Transverse colon (tissue), 4 donors: Measurements from ENCODE around the gene CCDC102B. TPM values are rescaled to one million over a fixed set of nuclear protein-coding genes. Genes with fewer than 3 reads are reported as not detected.

Experiments used
- DNase-seq: peaks from one replicate; pipeline ENCODE4 v3.0.0-alpha.2; 2019
- H3K27ac ChIP-seq, 4 donors: fragments of 200-600 bp; sonication (generic); 2 replicates each; pipeline ENCODE4 v1.5.1; 2016 to 2018; ENCODE audit warnings: inconsistent platforms in 4 of 4
- H3K27me3 ChIP-seq: fragments of 200-600 bp; sonication (generic); 2 replicates; pipeline ENCODE4 v1.5.1; 2017; ENCODE audit warnings: inconsistent platforms
- H3K36me3 ChIP-seq, 4 donors: fragments of 200-600 bp; sonication (generic); 2 replicates each; pipeline ENCODE4 v1.5.1; 2017 to 2019; ENCODE audit warnings: inconsistent platforms in 4 of 4
- H3K4me1 ChIP-seq, 4 donors: fragments of 200-600 bp; sonication (generic); 2 replicates each; pipeline ENCODE4 v1.5.1; 2017 to 2020; ENCODE audit warnings: inconsistent platforms in 4 of 4
- H3K4me3 ChIP-seq, 4 donors: fragments of 200-600 bp; sonication (generic); 1 replicate in 1 of 4; 2 replicates in 3 of 4; pipeline versions ENCODE4 v1.5.1 to v1.6.1; 2017 to 2019; ENCODE audit warnings: inconsistent platforms in 4 of 4
- H3K9me3 ChIP-seq, 2 donors: fragments of 200-600 bp; sonication (generic); 2 replicates each; pipeline ENCODE4 v1.5.1; 2017 to 2019; ENCODE audit warnings: inconsistent platforms in 2 of 2
- EP300 ChIP-seq: sonication (generic); formaldehyde crosslinking; IDR thresholded peaks from one replicate; pipeline ENCODE4 v1.6.1; 2017; ENCODE audit warnings: antibody characterized with exemption, low read depth
- POLR2A ChIP-seq: fragments of 450-650 bp; IDR thresholded peaks from one replicate; pipeline ENCODE4 v1.6.1; 2016; ENCODE audit warnings: antibody characterized with exemption, mild to moderate bottlenecking, moderate library complexity
- POLR2AphosphoS5 ChIP-seq, 3 donors: sonication (generic); formaldehyde crosslinking; IDR thresholded peaks; one replicate each; pipeline ENCODE4 v1.6.1; 2016; ENCODE audit warnings: antibody characterized with exemption in 3 of 3
- WGBS, 2 donors: methylation state at CpG; one replicate each; pipeline ENCODE4 v1.1.5; 2018; ENCODE audit warnings: low coverage in 1 of 2; 5-methylcytosine and 5-hydroxymethylcytosine counted together
- in situ Hi-C, 4 donors: fragments of 200-750 bp; cut with MboI; loops; one replicate each; pipeline versions ENCODE4 v1.15.0 to v1.15.1; 2017; ENCODE audit warnings: low sequenced_read_pairs in 3 of 4, low pct_ligation_motif_present in 1 of 4, low pct_unique_long_range_greater_than_20kb in 1 of 4
- intact Hi-C: fragments of 100-400 bp; cut with DNase I; formaldehyde crosslinking; loops from one replicate; pipeline ENCODE4 v1.15.1; 2023; ENCODE audit warnings: low total_unique reads
- total RNA-seq, 4 donors: library from RNA; depleted of rRNA; stranded (reverse); fragments of >200 nt; gene quantifications; one replicate each; pipeline ENCODE4 v1.1.0, GENCODE V29; 2016
- TF ChIP-seq, protein P1 (sequence below), 5 experiments: fragments of 200-600 bp in 3 of 5; fragments of 450-650 bp in 2 of 5; sonication (generic) in 3 of 5; IDR thresholded peaks; 1 replicate in 2 of 5; 2 replicates in 3 of 5; pipeline ENCODE4 v1.5.1; 2016 to 2017; ENCODE audit warnings: antibody characterized with exemption in 5 of 5, inconsistent platforms in 3 of 5, mild to moderate bottlenecking in 2 of 5, moderate library complexity in 1 of 5

CCDC102B gene
- total RNA-seq, 4 donors from 2014 or later = 1.5 to 6.0 (median 4.6) TPM

DNA sequence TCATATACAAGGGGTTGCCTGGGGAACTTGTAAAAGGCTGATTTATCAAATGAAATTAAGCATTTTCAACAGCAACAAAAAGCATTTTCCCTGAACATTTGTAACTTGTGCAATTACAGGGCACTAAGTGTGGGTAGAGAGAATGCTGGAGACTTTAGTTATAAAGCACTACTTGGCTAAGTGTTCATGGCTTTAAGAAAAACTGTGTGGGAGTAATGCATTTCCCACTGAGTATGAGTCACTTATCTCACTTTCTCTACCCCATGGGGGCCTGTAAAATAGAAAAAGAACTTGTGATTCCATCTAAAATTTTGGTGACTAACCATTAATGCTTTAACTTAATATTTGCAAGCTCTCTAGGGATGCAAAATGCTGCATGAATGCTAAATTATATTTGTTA lies 193.4 kb downstream of the CCDC102B start:
- TF ChIP-seq EP300 = no peak
- TF ChIP-seq POLR2AphosphoS5 (IDR thresholded peaks at IDR 0.05) = no peak
- TF ChIP-seq, protein P1, sequence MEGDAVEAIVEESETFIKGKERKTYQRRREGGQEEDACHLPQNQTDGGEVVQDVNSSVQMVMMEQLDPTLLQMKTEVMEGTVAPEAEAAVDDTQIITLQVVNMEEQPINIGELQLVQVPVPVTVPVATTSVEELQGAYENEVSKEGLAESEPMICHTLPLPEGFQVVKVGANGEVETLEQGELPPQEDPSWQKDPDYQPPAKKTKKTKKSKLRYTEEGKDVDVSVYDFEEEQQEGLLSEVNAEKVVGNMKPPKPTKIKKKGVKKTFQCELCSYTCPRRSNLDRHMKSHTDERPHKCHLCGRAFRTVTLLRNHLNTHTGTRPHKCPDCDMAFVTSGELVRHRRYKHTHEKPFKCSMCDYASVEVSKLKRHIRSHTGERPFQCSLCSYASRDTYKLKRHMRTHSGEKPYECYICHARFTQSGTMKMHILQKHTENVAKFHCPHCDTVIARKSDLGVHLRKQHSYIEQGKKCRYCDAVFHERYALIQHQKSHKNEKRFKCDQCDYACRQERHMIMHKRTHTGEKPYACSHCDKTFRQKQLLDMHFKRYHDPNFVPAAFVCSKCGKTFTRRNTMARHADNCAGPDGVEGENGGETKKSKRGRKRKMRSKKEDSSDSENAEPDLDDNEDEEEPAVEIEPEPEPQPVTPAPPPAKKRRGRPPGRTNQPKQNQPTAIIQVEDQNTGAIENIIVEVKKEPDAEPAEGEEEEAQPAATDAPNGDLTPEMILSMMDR (IDR thresholded peaks at IDR 0.05) = no peak
- no peak for TF ChIP-seq POLR2A
- in situ Hi-C loops (no loop called here), intact Hi-C loops (no loop called here)
- Histone ChIP-seq H3K4me3 (no peak overlapping the region), H3K36me3 (no peaks in the 10 kb centered on the region), H3K27ac (no peak overlapping the region), H3K27me3 (no peaks in the 10 kb centered on the region), H3K4me1 (no peaks in the 10 kb centered on the region), H3K9me3 (no peaks in the 10 kb centered on the region)
- no peak for DNase-seq

- Histone ChIP-seq H3K9me3 (no peaks in the 10 kb centered on the region), H3K36me3 (no peaks in the 10 kb centered on the region), H3K27me3 (no peaks in the 10 kb centered on the region), H3K27ac (no peak overlapping the region), H3K4me3 (no peak overlapping the region), H3K4me1 (no peaks in the 10 kb centered on the region)
- WGBS, 2 donors = 78 to 80% methylated on average over 1 to 12 of the region's 12 CpGs
- TF ChIP-seq POLR2A = no peak
- no peak for TF ChIP-seq POLR2AphosphoS5 (IDR thresholded peaks at IDR 0.05)
- TF ChIP-seq EP300 = no peak
- TF ChIP-seq, protein P1 (IDR thresholded peaks at IDR 0.05) = no peak
- intact Hi-C loops (no loop called here), in situ Hi-C loops (no loop called here)
- DNase-seq = no peak
Measured at GRCh38 chr18:68992719-68993482, 195.0 kb downstream of the CCDC102B start.

DNA sequence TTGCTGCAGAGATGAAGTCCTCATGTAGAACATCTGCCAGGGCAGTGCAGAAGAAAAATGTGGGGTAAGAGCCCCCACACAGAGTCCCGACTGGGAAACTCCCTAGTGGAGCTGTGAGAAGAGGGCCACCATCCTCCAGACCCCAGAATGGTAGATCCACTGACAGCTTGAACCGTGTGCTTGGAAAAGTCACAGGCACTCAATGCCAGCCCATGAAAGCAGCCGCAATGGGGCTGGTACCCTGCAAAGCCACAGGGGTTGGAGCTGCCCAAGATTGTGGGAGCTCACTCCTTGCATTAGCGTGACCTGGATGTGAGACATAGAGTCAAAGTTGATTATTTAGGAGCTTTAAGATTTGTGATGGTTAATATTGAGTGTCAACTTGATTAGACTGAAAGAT lies 197.8 kb downstream of the CCDC102B start:
- DNase-seq = no peak
- Histone ChIP-seq H3K27ac (no peak overlapping the region), H3K36me3 (no peaks in the 10 kb centered on the region), H3K9me3 (no peaks in the 10 kb centered on the region), H3K4me3 (no peak overlapping the region), H3K4me1 (no peaks in the 10 kb centered on the region), H3K27me3 (no peaks in the 10 kb centered on the region)
- intact Hi-C loops = no loop called here
- TF ChIP-seq POLR2A = no peak
- TF ChIP-seq, protein P1 (IDR thresholded peaks at IDR 0.05) = no peak
- TF ChIP-seq EP300 = no peak
- TF ChIP-seq POLR2AphosphoS5 (IDR thresholded peaks at IDR 0.05) = no peak
- 72% methylated on average over 4 of the region's 4 CpGs; no CpG with 5 or more reads in 1 of the 2 donors for WGBS, 2 donors
- in situ Hi-C loops = no loop called here

- H3K36me3 ChIP-seq = no peaks in the 10 kb centered on the region
- 62% methylated on average over 3 of the region's 3 CpGs for WGBS, 2 donors
- TF ChIP-seq EP300 (no peak), POLR2A (no peak), POLR2AphosphoS5 (IDR thresholded peaks at IDR 0.05) (no peak)
- TF ChIP-seq, protein P1 (IDR thresholded peaks at IDR 0.05) = no peak
- in situ Hi-C loops (no loop called here), intact Hi-C loops (no loop called here)
- H3K4me1 ChIP-seq = no peaks in the 10 kb centered on the region
- no peaks in the 10 kb centered on the region for H3K9me3 ChIP-seq
- no peaks in the 10 kb centered on the region for H3K27me3 ChIP-seq
- no peak for DNase-seq
- no peak overlapping the region for H3K4me3 ChIP-seq
- H3K27ac ChIP-seq = no peak overlapping the region
Measured at GRCh38 chr18:68997845-68998244, 200.0 kb downstream of the CCDC102B start.
